GM21529 (cell line): ENCODE data around the gene FBXO28.
"Not testable (repeated sequence)": the region's sequence is repeated elsewhere in the genome, so short reads cannot be mapped to it uniquely, and the experiment has no call there.

Experiments
- ATAC-seq: cut with Tn5 transposase; IDR thresholded peaks from one replicate; pipeline ENCODE4 v1.9.1; 2021; ENCODE audit not compliant: unreplicated experiment

The FBXO28 gene

GRCh38 chr1:224183591-224184312 is 69.8 kb downstream of the FBXO28 start:
- ATAC-seq = peak; percentile 41

- ATAC-seq = no peak
Measured at GRCh38 chr1:224185208-224185607, 71.3 kb downstream of the FBXO28 start.

- ATAC-seq = no peak
Measured at GRCh38 chr1:224188286-224188685, 74.4 kb downstream of the FBXO28 start.

GRCh38 chr1:224189561-224189960 is 75.7 kb downstream of the FBXO28 start:
- ATAC-seq = no peak

- ATAC-seq = no peak
Measured at GRCh38 chr1:224192082-224192788, 78.3 kb downstream of the FBXO28 start.

- ATAC-seq = no peak
Measured at GRCh38 chr1:224193319-224193966, 79.5 kb downstream of the FBXO28 start.

GRCh38 chr1:224196813-224197600 is 83.1 kb downstream of the FBXO28 start:
- ATAC-seq = no peak

GRCh38 chr1:224198572-224198971 is 84.7 kb downstream of the FBXO28 start:
- no peak for ATAC-seq

- no peak for ATAC-seq
Measured at GRCh38 chr1:224199679-224200078, 85.8 kb downstream of the FBXO28 start.

- no peak for ATAC-seq
Measured at GRCh38 chr1:224201383-224201782, 87.5 kb downstream of the FBXO28 start.

GRCh38 chr1:224201853-224202252 is 87.9 kb downstream of the FBXO28 start:
- no peak for ATAC-seq

GRCh38 chr1:224203243-224204016 is 89.5 kb downstream of the FBXO28 start:
- ATAC-seq = peak; percentile 58

- ATAC-seq = no peak
Measured at GRCh38 chr1:224205438-224205840, 91.5 kb downstream of the FBXO28 start.

GRCh38 chr1:224205931-224206538 is 92.1 kb downstream of the FBXO28 start:
- ATAC-seq = not testable (repeated sequence)

GRCh38 chr1:224211206-224211962 is 97.5 kb downstream of the FBXO28 start:
- ATAC-seq = no peak
